ENCODE data around the gene JARID2. TPM values are rescaled to one million over a fixed set of nuclear protein-coding genes. Genes with fewer than 3 reads are reported as not detected.

The JARID2 gene
- total and polyA plus RNA-seq, 9 of the 15 experiments (the other 6 are each of a cell fraction or from before 2014, with no cell fraction given) = 5.0 to 29.0 (median 15.6) TPM

- TF ChIP-seq ETS2 (tag; IDR thresholded peaks at IDR 0.05; ENCODE audit: borderline replicate concordance, poor library complexity, severe bottlenecking) (no peak), SAP30 (IDR thresholded peaks at IDR 0.05; ENCODE audit: borderline replicate concordance, insufficient read depth, low read depth, low read length, poor library complexity, severe bottlenecking) (no peak), TAF1 (IDR thresholded peaks at IDR 0.05; ENCODE audit: control insufficient read depth, extremely low read depth, insufficient read depth, low read length, severe bottlenecking) (no peak), RBM39 (optimal IDR thresholded peaks at IDR 0.05; ENCODE audit: low read depth, low read length) (no peak), U2AF1 (optimal IDR thresholded peaks at IDR 0.05; ENCODE audit: low read depth, low read length) (no peak), BCOR (IDR thresholded peaks at IDR 0.05) (no peak), TAF9B (IDR thresholded peaks at IDR 0.05; ENCODE audit: partially characterized antibody) (no peak), PHB (CRISPR knock-in tag; IDR thresholded peaks at IDR 0.05) (no peak), SREBF2 (CRISPR knock-in tag; IDR thresholded peaks at IDR 0.05) (no peak), SIN3B (IDR thresholded peaks at IDR 0.05; ENCODE audit: low read depth) (no peak), HBP1 (CRISPR knock-in tag; IDR thresholded peaks at IDR 0.05) (no peak), NBN (IDR thresholded peaks at IDR 0.05; ENCODE audit: low read depth) (no peak), RBM17 (IDR thresholded peaks at IDR 0.05; ENCODE audit: borderline replicate concordance, low read depth, low read length) (no peak), KDM1A (IDR thresholded peaks at IDR 0.05) (0 out of 4 replicates have a peak, but pooled peaks of 1 of the 2 experiments have one; percentile 5), PRDM10 (IDR thresholded peaks at IDR 0.05; ENCODE audit: partially characterized antibody) (no peak), KLF10 (CRISPR knock-in tag; IDR thresholded peaks at IDR 0.05) (no peak)
Measured at GRCh38 chr6:15551798-15552197, 305.9 kb downstream of the JARID2 start (continued).

Data from K562 (cell line).